GM23338 (cell line): ENCODE results near the gene NGF. TPM values are rescaled to one million over a fixed set of nuclear protein-coding genes. Genes with fewer than 3 reads are reported as not detected.

Source experiments
- ATAC-seq: fragments of 200-7000 bp; cut with Tn5 transposase; 3 replicates; pipeline ENCODE4 v1.9.1; 2020
- DNase-seq: peaks from one replicate; pipeline ENCODE4 v3.0.0-alpha.2; 2015; ENCODE audit warnings: low spot score
- H2AFZ ChIP-seq: fragments of 200-600 bp; sonication (generic); 2 replicates; pipeline ENCODE4 v1.8.0; 2016; ENCODE audit warnings: antibody characterized with exemption, mild to moderate bottlenecking, moderate library complexity
- H3F3A ChIP-seq: fragments of 200-600 bp; sonication (generic); replicated peaks from 2 replicates; pipeline ENCODE4 v1.8.0; 2017; ENCODE audit warnings: antibody characterized with exemption, mixed run types, low read depth
- H3K27ac ChIP-seq: fragments of 200-600 bp; sonication (generic); 2 replicates; pipeline ENCODE4 v1.6.1; 2016; ENCODE audit warnings: low read depth
- H3K27me3 ChIP-seq: fragments of 200-600 bp; sonication (generic); 2 replicates; pipeline ENCODE4 v1.8.0; 2016; ENCODE audit warnings: mild to moderate bottlenecking, mixed run types, moderate library complexity; ENCODE audit not compliant: insufficient read depth
- H3K36me3 ChIP-seq: fragments of 200-600 bp; sonication (generic); 2 replicates; pipeline ENCODE4 v1.8.0; 2016; ENCODE audit warnings: mild to moderate bottlenecking; ENCODE audit not compliant: insufficient read depth
- H3K4me1 ChIP-seq: fragments of 200-600 bp; sonication (generic); 2 replicates; pipeline ENCODE4 v1.8.0; 2016; ENCODE audit warnings: mild to moderate bottlenecking, moderate library complexity; ENCODE audit not compliant: insufficient read depth
- H3K4me2 ChIP-seq: fragments of 200-600 bp; sonication (generic); 2 replicates; pipeline ENCODE4 v1.7.1; 2017; ENCODE audit warnings: mixed run types
- H3K4me3 ChIP-seq: fragments of 200-600 bp; sonication (generic); 2 replicates; pipeline ENCODE4 v1.6.1; 2016; ENCODE audit warnings: mixed run types
- H3K79me2 ChIP-seq: fragments of 200-600 bp; sonication (generic); replicated peaks from 2 replicates; pipeline ENCODE4 v1.8.0; 2017; ENCODE audit warnings: mild to moderate bottlenecking; ENCODE audit not compliant: insufficient read depth
- H3K9me2 ChIP-seq: fragments of 200-600 bp; sonication (generic); 2 replicates; pipeline ENCODE4 v1.8.0; 2017; ENCODE audit not compliant: insufficient read depth
- H4K20me1 ChIP-seq: fragments of 200-600 bp; sonication (generic); replicated peaks from 2 replicates; pipeline ENCODE4 v1.8.0; 2017; ENCODE audit warnings: mild to moderate bottlenecking; ENCODE audit not compliant: insufficient read depth
- H3K27ac Mint-ChIP-seq: 2 replicates; pipeline ENCODE4 v1.8.0; 2020; ENCODE audit warnings: inconsistent platforms, mild to moderate bottlenecking, moderate library complexity, mixed read lengths
- H3K27me3 Mint-ChIP-seq: 3 replicates; pipeline ENCODE4 v1.8.0; 2022; ENCODE audit warnings: low read depth, mild to moderate bottlenecking, moderate library complexity, mixed read lengths, inconsistent platforms; ENCODE audit not compliant: insufficient read depth, poor library complexity
- H3K36me3 Mint-ChIP-seq: 3 replicates; pipeline ENCODE4 v1.8.0; 2021; ENCODE audit warnings: low read depth, mild to moderate bottlenecking, inconsistent platforms, moderate library complexity, mixed read lengths
- H3K4me1 Mint-ChIP-seq: 3 replicates; pipeline ENCODE4 v1.8.0; 2020; ENCODE audit warnings: mild to moderate bottlenecking, inconsistent platforms, mixed read lengths
- H3K4me3 Mint-ChIP-seq: 3 replicates; pipeline ENCODE4 v1.8.0; 2021; ENCODE audit warnings: moderate library complexity, mild to moderate bottlenecking, inconsistent platforms, mixed read lengths
- H3K9me3 Mint-ChIP-seq: 3 replicates; pipeline ENCODE4 v1.8.0; 2020; ENCODE audit warnings: moderate library complexity, mild to moderate bottlenecking, inconsistent platforms, mixed read lengths
- CREB1 ChIP-seq: fragments of 250-450 bp; sonication (Bioruptor Pico); IDR thresholded peaks from 2 replicates; pipeline ENCODE4 v1.5.0; 2020; ENCODE audit warnings: low read depth, mild to moderate bottlenecking, moderate library complexity
- CTCF ChIP-seq, 2 experiments: fragments of 200-600 bp in 1 of 2; sonication (generic) in 1 of 2; conservative IDR thresholded peaks; 2 replicates each; pipeline versions ENCODE4 v1.5.1 to v1.6.1; 2016 to 2017; ENCODE audit warnings: antibody characterized with exemption in 2 of 2, low read depth in 2 of 2, mild to moderate bottlenecking in 2 of 2, moderate library complexity in 1 of 2
- ETS1 ChIP-seq: IDR thresholded peaks from 2 replicates; pipeline ENCODE4 v1.6.1; 2016; ENCODE audit warnings: antibody characterized with exemption
- EZH2 ChIP-seq: fragments of 200-600 bp; sonication (generic); IDR thresholded peaks from one replicate; pipeline ENCODE4 v1.8.0; 2017; ENCODE audit warnings: antibody characterized with exemption, mild to moderate bottlenecking, low read depth; ENCODE audit not compliant: unreplicated experiment
- EZH2phosphoT487 ChIP-seq: fragments of 200-600 bp; sonication (generic); IDR thresholded peaks from one replicate; pipeline ENCODE4 v1.8.1; 2018; ENCODE audit warnings: antibody characterized with exemption; ENCODE audit not compliant: unreplicated experiment
- JUNB ChIP-seq: IDR thresholded peaks from one replicate; pipeline ENCODE4 v1.6.1; 2016; ENCODE audit warnings: antibody characterized with exemption; ENCODE audit not compliant: unreplicated experiment
- NANOG ChIP-seq: IDR thresholded peaks from 2 replicates; pipeline ENCODE4 v1.6.1; 2016; ENCODE audit warnings: antibody characterized with exemption, borderline replicate concordance
- POLR2AphosphoS5 ChIP-seq: IDR thresholded peaks from 2 replicates; pipeline ENCODE4 v1.6.1; 2016; ENCODE audit warnings: antibody characterized with exemption, low read depth
- REST ChIP-seq: IDR thresholded peaks from one replicate; pipeline ENCODE4 v1.6.1; 2018; ENCODE audit warnings: antibody characterized with exemption; ENCODE audit not compliant: unreplicated experiment
- STAT1 ChIP-seq: IDR thresholded peaks from one replicate; pipeline ENCODE4 v1.6.1; 2016; ENCODE audit warnings: antibody characterized with exemption; ENCODE audit not compliant: unreplicated experiment
- ZNF114 ChIP-seq: fragments of 250-450 bp; sonication (Bioruptor Pico); IDR thresholded peaks from 2 replicates; pipeline ENCODE4 v1.5.0; 2020; ENCODE audit warnings: mild to moderate bottlenecking, moderate library complexity
- ZNF331 ChIP-seq: fragments of 250-450 bp; sonication (Bioruptor Pico); IDR thresholded peaks from 2 replicates; pipeline ENCODE4 v1.5.0; 2020; ENCODE audit warnings: low read depth, mild to moderate bottlenecking, moderate library complexity
- ZNF462 ChIP-seq: fragments of 250-450 bp; sonication (Bioruptor Pico); IDR thresholded peaks from 2 replicates; pipeline ENCODE4 v1.5.0; 2020; ENCODE audit warnings: mild to moderate bottlenecking, moderate library complexity
- polyA plus RNA-seq: library from polyadenylated mRNA; unstranded; fragments of >200 nt; fragmentation: Nextera tagmentation; extraction: Ambion mirVana; gene quantifications from 2 replicates; pipeline ENCODE4 v1.2.1, GENCODE V29; 2016
- total RNA-seq: library from RNA; depleted of rRNA; stranded (reverse); fragments of >200 nt; shearing (Covaris generic); gene quantifications from 2 replicates; pipeline ENCODE4 v1.2.3, GENCODE V29; 2014

Gene NGF
- total and polyA plus RNA-seq, 2 experiments from 2014 or later, result 0.28 to 0.92 TPM

GRCh38 chr1:115288591-115289198 lies 49.4 kb downstream of the NGF start:
- no peaks in the 10 kb centered on the region for H3K79me2 ChIP-seq
- H3K27ac ChIP-seq, result no peak overlapping the region
- TF ChIP-seq ZNF114 (CRISPR knock-in tag) (no peak), CREB1 (no peak), EZH2 (no peak), ZNF462 (CRISPR knock-in tag) (no peak), POLR2AphosphoS5 (no peak), CTCF (conservative IDR thresholded peaks at IDR 0.05; ENCODE audit: low read depth in 2 of 2) (no peak), REST (no peak), ZNF331 (no peak), EZH2phosphoT487 (no peak), JUNB (no peak), ETS1 (no peak), NANOG (no peak), STAT1 (no peak)
- Mint-ChIP-seq H3K4me3 (no peak overlapping the region), H3K4me1 (peaks cover 11% of the 10 kb centered on the region), H3K9me3 (no peaks in the 10 kb centered on the region), H3K27ac (no peak overlapping the region), H3K36me3 (no peaks in the 10 kb centered on the region), H3K27me3 (peaks cover 6% of the 10 kb centered on the region)
- DNase-seq (no peak), ATAC-seq (no peak)
- no peak overlapping the region for H2AFZ ChIP-seq
- H3K27me3 ChIP-seq, result no peaks in the 10 kb centered on the region
- no peaks in the 10 kb centered on the region for H4K20me1 ChIP-seq
- H3F3A ChIP-seq, result no peaks in the 10 kb centered on the region
- H3K9me2 ChIP-seq, result peaks cover 22% of the 10 kb centered on the region
- no peaks in the 10 kb centered on the region for H3K36me3 ChIP-seq
- no peak overlapping the region for H3K4me2 ChIP-seq
- H3K4me3 ChIP-seq, result no peak overlapping the region
- no peaks in the 10 kb centered on the region for H3K4me1 ChIP-seq
